SK-N-MC (cell line): Measurements from ENCODE around the gene MARVELD1.
"Not testable (repeated sequence)": the region's sequence is repeated elsewhere in the genome, so short reads cannot be mapped to it uniquely, and the experiment has no call there.

Experiments used
- DNase-seq: peaks from one replicate; pipeline ENCODE4 v3.0.0-alpha.2; 2011; ENCODE audit warnings: low read depth, low spot score
- H3K27ac ChIP-seq: fragments of 200-600 bp; sonication (generic); 2 replicates; pipeline ENCODE4 v1.5.1; 2016; ENCODE audit warnings: mixed run types
- H3K36me3 ChIP-seq: fragments of 200-600 bp; sonication (generic); 2 replicates; pipeline ENCODE4 v1.6.1; 2017; ENCODE audit warnings: antibody characterized with exemption, low read length, mixed read lengths; ENCODE audit not compliant: insufficient read depth
- H3K4me3 ChIP-seq: fragments of 200-600 bp; sonication (generic); 2 replicates; pipeline ENCODE4 v1.5.1; 2016
- H3K9ac ChIP-seq: fragments of 200-600 bp; sonication (generic); 2 replicates; pipeline ENCODE4 v1.8.0; 2017; ENCODE audit warnings: mixed run types, mixed read lengths; ENCODE audit not compliant: insufficient read length
- H3K9me3 ChIP-seq: fragments of 200-600 bp; sonication (generic); 2 replicates; pipeline ENCODE4 v1.6.1; 2017; ENCODE audit warnings: low read depth, mild to moderate bottlenecking, antibody characterized with exemption, low read length, moderate library complexity, mixed read lengths
- EZH2 ChIP-seq: fragments of 200-600 bp; sonication (generic); IDR thresholded peaks from one replicate; pipeline ENCODE4 v1.6.1; 2017; ENCODE audit warnings: antibody characterized with exemption
- FOXP2 ChIP-seq: optimal IDR thresholded peaks from 2 replicates; pipeline ENCODE3; 2011; ENCODE audit warnings: mild to moderate bottlenecking, moderate library complexity; ENCODE audit not compliant: insufficient read depth; ENCODE audit errors: extremely low read length, control extremely low read depth
- POLR2AphosphoS5 ChIP-seq: IDR thresholded peaks from 2 replicates; pipeline ENCODE4 v1.6.1; 2012; ENCODE audit warnings: mild to moderate bottlenecking, low read depth, low read length, borderline replicate concordance

The MARVELD1 gene

GRCh38 chr10:97679594-97679993 is 33.9 kb upstream of the MARVELD1 start:
- TF ChIP-seq FOXP2 = no peak
- TF ChIP-seq EZH2 = no peak
- no peak for TF ChIP-seq POLR2AphosphoS5

GRCh38 chr10:97682042-97682441 is 31.5 kb upstream of the MARVELD1 start:
- Histone ChIP-seq H3K27ac (no peak overlapping the region), H3K9ac (no peak overlapping the region), H3K4me3 (no peak overlapping the region), H3K36me3 (no peaks in the 10 kb centered on the region), H3K9me3 (no peaks in the 10 kb centered on the region)
- TF ChIP-seq POLR2AphosphoS5 = no peak
- no peak for TF ChIP-seq FOXP2
- TF ChIP-seq EZH2 = no peak
- no peak for DNase-seq

More at GRCh38 chr10:97679594-97679993, 33.9 kb upstream of the MARVELD1 start:
- Histone ChIP-seq H3K9me3 (no peaks in the 10 kb centered on the region), H3K36me3 (no peaks in the 10 kb centered on the region), H3K4me3 (no peak overlapping the region), H3K27ac (no peak overlapping the region), H3K9ac (no peak overlapping the region)
- no peak for DNase-seq

GRCh38 chr10:97683556-97684367 is 29.8 kb upstream of the MARVELD1 start:
- H3K27ac ChIP-seq = no peak overlapping the region
- no peak overlapping the region for H3K9ac ChIP-seq
- no peaks in the 10 kb centered on the region for H3K9me3 ChIP-seq
- no peaks in the 10 kb centered on the region for H3K36me3 ChIP-seq
- no peak for DNase-seq
- no peak overlapping the region for H3K4me3 ChIP-seq
- TF ChIP-seq POLR2AphosphoS5 = no peak
- TF ChIP-seq FOXP2 = no peak
- TF ChIP-seq EZH2 = no peak

- not testable (repeated sequence) for H3K27ac ChIP-seq, H3K36me3 ChIP-seq, H3K4me3 ChIP-seq, H3K9me3 ChIP-seq, DNase-seq, H3K9ac ChIP-seq
These were observed 29.2 kb upstream of the MARVELD1 start for GRCh38 chr10:97684368-97684713.

- Histone ChIP-seq H3K4me3 (no peak overlapping the region), H3K9ac (no peak overlapping the region), H3K9me3 (no peaks in the 10 kb centered on the region), H3K27ac (no peak overlapping the region), H3K36me3 (no peaks in the 10 kb centered on the region)
- DNase-seq = no peak
- TF ChIP-seq EZH2 (no peak), FOXP2 (no peak), POLR2AphosphoS5 (no peak)
These were observed 28.6 kb upstream of the MARVELD1 start for GRCh38 chr10:97684866-97685394.

GRCh38 chr10:97685395-97685958 is 28.1 kb upstream of the MARVELD1 start:
- Histone ChIP-seq H3K9me3 (no peaks in the 10 kb centered on the region), H3K9ac (no peak overlapping the region), H3K36me3 (no peaks in the 10 kb centered on the region), H3K4me3 (no peak overlapping the region), H3K27ac (no peak overlapping the region)
- TF ChIP-seq POLR2AphosphoS5 (no peak), FOXP2 (no peak), EZH2 (no peak)
- DNase-seq = no peak

GRCh38 chr10:97686301-97686961 is 27.1 kb upstream of the MARVELD1 start:
- peak overlapping the region; percentile 55 for H3K9ac ChIP-seq

GRCh38 chr10:97686962-97687784 is 26.4 kb upstream of the MARVELD1 start, which contains the start of gene AVPI1:
Gene AVPI1 (minus strand): TSS chr10:97687241. CDS start chr10:97679905, 7,336 bp downstream.
- peak within 1 kb of the TSS; percentile 62 for H3K9ac ChIP-seq
- H3K9me3 ChIP-seq = no peaks in the 10 kb centered on the region
- no peaks in the 10 kb centered on the region for H3K36me3 ChIP-seq
- peak within 1 kb of the TSS; percentile 57 for H3K27ac ChIP-seq
- no peak for DNase-seq
- TF ChIP-seq EZH2 (no peak), FOXP2 (no peak), POLR2AphosphoS5 (peak; percentile 60; the same call in 1 of the 2 replicates)
- peak within 1 kb of the TSS; percentile 80 for H3K4me3 ChIP-seq

More at GRCh38 chr10:97686301-97686961, 27.1 kb upstream of the MARVELD1 start:
- Histone ChIP-seq H3K36me3 (no peaks in the 10 kb centered on the region), H3K27ac (no peak overlapping the region), H3K4me3 (peak overlapping the region; percentile 80), H3K9me3 (no peaks in the 10 kb centered on the region)
- no peak for DNase-seq
- no peak for TF ChIP-seq EZH2
- no peak for TF ChIP-seq FOXP2
- no peak for TF ChIP-seq POLR2AphosphoS5
